PC-3 (cell line): Measurements from ENCODE around the gene PDP2.

Experiments used
- CTCF ChIP-seq: fragments of 300-600 bp; sonication (generic); conservative IDR thresholded peaks from 2 replicates; pipeline ENCODE4 v1.5.1; 2017; ENCODE audit warnings: antibody characterized with exemption, low read depth, mild to moderate bottlenecking, low read length
- EZH2phosphoT487 ChIP-seq: fragments of 300-600 bp; sonication (generic); IDR thresholded peaks from 2 replicates; pipeline ENCODE4 v1.6.1; 2018; ENCODE audit warnings: mild to moderate bottlenecking, antibody characterized with exemption, low read length, borderline replicate concordance

- no peak for TF ChIP-seq CTCF
- no peak for TF ChIP-seq EZH2phosphoT487
Observed at GRCh38 chr16:66873685-66874055, 6.6 kb upstream of the PDP2 start.
